ENCODE measurements around the gene SSBP4.
A peak's percentile ranks its signal among the peaks of the same experiment; 100 is the strongest.

SSBP4 gene

GRCh38 chr19:18420930-18421329, 1.7 kb downstream of the SSBP4 start:
- Histone ChIP-seq H3K27me3 (ENCODE audit: low read length) (no peaks in the 10 kb centered on the region), H3K9me2 (replicated peaks; ENCODE audit: insufficient read depth, low read length) (no peaks in the 10 kb centered on the region), H2AFZ (ENCODE audit: low read depth, low read length, severe bottlenecking) (no peak overlapping the region), H3K4me3 (ENCODE audit: insufficient read depth, low read length, poor library complexity, severe bottlenecking) (no peak overlapping the region), H3F3A (ENCODE audit: insufficient read depth) (peaks cover 6% of the 10 kb centered on the region; the same call in 1 of the 2 replicates), H4K20me1 (ENCODE audit: low read depth, low read length) (no peaks in the 10 kb centered on the region), H3K9ac (ENCODE audit: low read length) (no peak overlapping the region; the same call in 1 of the 2 replicates), H3K9me3 (ENCODE audit: insufficient read depth, low read length) (no peaks in the 10 kb centered on the region), H3K36me3 (ENCODE audit: low read length) (no peaks in the 10 kb centered on the region), H3K4me2 (ENCODE audit: low read depth, low read length, poor library complexity, severe bottlenecking) (peak overlapping the region; percentile 52), H3K79me2 (ENCODE audit: insufficient read depth, low read length) (no peaks in the 10 kb centered on the region), H3K27ac (ENCODE audit: low read depth, low read length) (no peak overlapping the region)
- TF ChIP-seq CTCF (IDR thresholded peaks at IDR 0.05; ENCODE audit: insufficient read depth, low read length, poor library complexity, severe bottlenecking) (no peak), EZH2phosphoT487 (conservative IDR thresholded peaks at IDR 0.05; ENCODE audit: low read length) (no peak)

- no peaks in the 10 kb centered on the region for H3K79me2 ChIP-seq (ENCODE audit: insufficient read depth, low read length)
- no peak overlapping the region for H3K4me2 ChIP-seq (ENCODE audit: low read depth, low read length, poor library complexity, severe bottlenecking)
- no peak for TF ChIP-seq EZH2phosphoT487 (conservative IDR thresholded peaks at IDR 0.05; ENCODE audit: low read length)
- H3K27me3 ChIP-seq (ENCODE audit: low read length): no peaks in the 10 kb centered on the region
- H3K9me2 ChIP-seq (replicated peaks; ENCODE audit: insufficient read depth, low read length): no peaks in the 10 kb centered on the region
- no peaks in the 10 kb centered on the region for H3K36me3 ChIP-seq (ENCODE audit: low read length)
- H3K9ac ChIP-seq (ENCODE audit: low read length): no peak overlapping the region
- no peak overlapping the region for H2AFZ ChIP-seq (ENCODE audit: low read depth, low read length, severe bottlenecking)
- no peak overlapping the region for H3K4me3 ChIP-seq (ENCODE audit: insufficient read depth, low read length, poor library complexity, severe bottlenecking)
- H3F3A ChIP-seq (ENCODE audit: insufficient read depth): peaks cover 6% of the 10 kb centered on the region; the same call in 1 of the 2 replicates
- no peak overlapping the region for H3K27ac ChIP-seq (ENCODE audit: low read depth, low read length)
- H3K9me3 ChIP-seq (ENCODE audit: insufficient read depth, low read length): no peaks in the 10 kb centered on the region
- H4K20me1 ChIP-seq (ENCODE audit: low read depth, low read length): no peaks in the 10 kb centered on the region
Observed at GRCh38 chr19:18421371-18421959, 2.3 kb downstream of the SSBP4 start.

GRCh38 chr19:18422530-18423191, 3.5 kb downstream of the SSBP4 start:
- H3K9ac ChIP-seq (ENCODE audit: low read length): no peak overlapping the region
- no peak overlapping the region for H2AFZ ChIP-seq (ENCODE audit: low read depth, low read length, severe bottlenecking)
- H3K9me2 ChIP-seq (replicated peaks; ENCODE audit: insufficient read depth, low read length): no peaks in the 10 kb centered on the region
- H4K20me1 ChIP-seq (ENCODE audit: low read depth, low read length): no peaks in the 10 kb centered on the region
- no peak overlapping the region for H3K4me3 ChIP-seq (ENCODE audit: insufficient read depth, low read length, poor library complexity, severe bottlenecking)
- H3K9me3 ChIP-seq (ENCODE audit: insufficient read depth, low read length): no peaks in the 10 kb centered on the region
- no peak for TF ChIP-seq EZH2phosphoT487 (conservative IDR thresholded peaks at IDR 0.05; ENCODE audit: low read length)
- TF ChIP-seq CTCF (IDR thresholded peaks at IDR 0.05; ENCODE audit: insufficient read depth, low read length, poor library complexity, severe bottlenecking): no peak
- H3K27ac ChIP-seq (ENCODE audit: low read depth, low read length): no peak overlapping the region
- no peaks in the 10 kb centered on the region for H3K79me2 ChIP-seq (ENCODE audit: insufficient read depth, low read length)
- no peak overlapping the region for H3K4me2 ChIP-seq (ENCODE audit: low read depth, low read length, poor library complexity, severe bottlenecking)
- no peaks in the 10 kb centered on the region for H3K36me3 ChIP-seq (ENCODE audit: low read length)
- H3F3A ChIP-seq (ENCODE audit: insufficient read depth): peaks cover 6% of the 10 kb centered on the region; the same call in 1 of the 2 replicates
- H3K27me3 ChIP-seq (ENCODE audit: low read length): no peaks in the 10 kb centered on the region

Measured in SU-DHL-6 (cell line).